Naive thymus-derived CD4-positive, alpha-beta T cell (primary cell): ENCODE results near the gene CFDP1. TPM values are rescaled to one million over a fixed set of nuclear protein-coding genes. Genes with fewer than 3 reads are reported as not detected.
A peak's percentile ranks its signal among the peaks of the same experiment; 100 is the strongest.

Experiments
- ATAC-seq: fragments of 150-1000 bp; cut with Tn5 transposase; 2 replicates; pipeline ENCODE4 v1.10.0; 2021; ENCODE audit warnings: mild to moderate bottlenecking, moderate library complexity
- CTCF ChIA-PET: fragments of 350-600 bp; sonication (Branson Sonifier 250); formaldehyde crosslinking; loops from one replicate; lab custom pipeline; 2021; ENCODE audit warnings: antibody characterized with exemption; lab: Charles Lee
- POLR2A ChIA-PET: fragments of 350-600 bp; sonication (Branson Sonifier 250); formaldehyde crosslinking; loops from one replicate; lab custom pipeline; 2021; ENCODE audit warnings: antibody characterized with exemption, inconsistent platforms; lab: Charles Lee
- DNase-seq, 9 donors: peaks; one replicate each; pipeline versions ENCODE4 v3.0.0 to v3.0.0-alpha.2; 2020 to 2022; ENCODE audit warnings: mixed read lengths in 1 of 9
- H3K27ac ChIP-seq: one replicate; pipeline ENCODE4 v1.7.0; 2013; ENCODE audit warnings: mild to moderate bottlenecking, low read depth, low read length, moderate library complexity
- H3K27me3 ChIP-seq, 2 donors: one replicate each; pipeline ENCODE4 v1.7.0; 2013; ENCODE audit warnings: low read length in 2 of 2, mild to moderate bottlenecking in 2 of 2, moderate library complexity in 2 of 2; ENCODE audit not compliant: control insufficient read depth in 2 of 2, insufficient read depth in 2 of 2
- H3K36me3 ChIP-seq, 3 experiments: 1 replicate in 2 of 3; 2 replicates in 1 of 3; pipeline ENCODE4 v1.7.0; 2013; ENCODE audit warnings: low read length in 3 of 3, mild to moderate bottlenecking in 3 of 3, moderate library complexity in 1 of 3; ENCODE audit not compliant: insufficient read depth in 3 of 3, control insufficient read depth in 2 of 3
- H3K4me1 ChIP-seq, 2 donors: one replicate each; pipeline ENCODE4 v1.7.0; 2013; ENCODE audit warnings: low read length in 2 of 2, mild to moderate bottlenecking in 2 of 2, moderate library complexity in 1 of 2; ENCODE audit not compliant: control insufficient read depth in 2 of 2, insufficient read depth in 2 of 2
- H3K4me3 ChIP-seq: 2 replicates; pipeline ENCODE4 v1.7.0; 2013; ENCODE audit warnings: mild to moderate bottlenecking, low read length
- H3K9me3 ChIP-seq, 3 experiments: 1 replicate in 2 of 3; 2 replicates in 1 of 3; pipeline ENCODE4 v1.7.0; 2013; ENCODE audit warnings: low read length in 3 of 3; ENCODE audit not compliant: control insufficient read depth in 2 of 3
- H3K27ac Mint-ChIP-seq, 9 donors: one replicate each; pipeline ENCODE4 v1.8.0; 2020 to 2022; ENCODE audit warnings: mixed read lengths in 9 of 9, mild to moderate bottlenecking in 8 of 9, moderate library complexity in 5 of 9, inconsistent platforms in 2 of 9
- H3K27me3 Mint-ChIP-seq, 5 donors: one replicate each; pipeline ENCODE4 v1.8.0; 2021 to 2022; ENCODE audit warnings: mixed read lengths in 5 of 5, mild to moderate bottlenecking in 1 of 5
- H3K36me3 Mint-ChIP-seq, 5 donors: one replicate each; pipeline ENCODE4 v1.8.0; 2020 to 2022; ENCODE audit warnings: mixed read lengths in 5 of 5, mild to moderate bottlenecking in 3 of 5, inconsistent platforms in 1 of 5
- H3K4me1 Mint-ChIP-seq, 7 donors: one replicate each; pipeline ENCODE4 v1.8.0; 2020 to 2022; ENCODE audit warnings: mixed read lengths in 7 of 7, mild to moderate bottlenecking in 3 of 7, inconsistent platforms in 1 of 7
- H3K4me3 Mint-ChIP-seq, 10 donors: one replicate each; pipeline ENCODE4 v1.8.0; 2020 to 2022; ENCODE audit warnings: mild to moderate bottlenecking in 10 of 10, mixed read lengths in 10 of 10, moderate library complexity in 6 of 10, inconsistent platforms in 2 of 10
- H3K9me3 Mint-ChIP-seq, 11 donors: one replicate each; pipeline ENCODE4 v1.8.0; 2020 to 2022; ENCODE audit warnings: mixed read lengths in 11 of 11, mild to moderate bottlenecking in 4 of 11, inconsistent platforms in 1 of 11, moderate library complexity in 1 of 11
- intact Hi-C, 2 donors: fragments of 100-400 bp; cut with micrococcal nuclease; formaldehyde crosslinking; loops; one replicate each; pipeline ENCODE4 v1.15.1; 2023
- polyA plus RNA-seq, 2 donors: library from polyadenylated mRNA; unstranded; fragments of 300-500 nt; fragmentation: Illumina TruSeq; gene quantifications; one replicate each; pipeline ENCODE4 v1.2.3, GENCODE V29; 2021
- total RNA-seq, 6 experiments: library from RNA in 5 of 6; stranded (reverse) in 5 of 6; gene quantifications; 1 replicate in 5 of 6; 2 replicates in 1 of 6; pipeline ENCODE4 v1.2.3 and lab custom pipeline; 2021 to 2026

The CFDP1 gene
- total and polyA plus RNA-seq, 7 experiments from 2014 or later: 34.9 to 42.1 (median 39.4) TPM

DNA sequence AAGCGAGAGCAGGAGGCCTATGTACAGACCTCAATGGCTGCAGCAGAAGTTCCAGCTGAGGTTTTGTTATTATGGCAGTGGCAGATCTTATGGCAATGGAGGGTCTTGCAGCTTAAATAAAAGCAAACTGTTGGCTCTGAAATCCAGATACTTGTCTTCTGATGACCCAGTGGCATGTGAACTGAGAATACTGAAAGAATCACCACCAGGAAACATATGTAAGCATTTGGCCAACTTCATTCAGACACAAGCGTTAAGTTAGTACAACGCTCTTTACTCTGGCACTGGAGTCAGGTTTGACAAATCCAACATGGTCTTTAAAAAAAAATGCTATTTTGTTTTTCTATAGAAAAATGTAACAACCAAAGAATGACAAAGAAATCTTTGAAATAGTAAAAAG lies 70.5 kb downstream of the CFDP1 start:
- ChIA-PET POLR2A (no interaction called here), CTCF (no interaction called here)
- H3K4me3 ChIP-seq: no peak overlapping the region
- intact Hi-C loops: no loop called here
- Mint-ChIP-seq H3K4me3 (no peak overlapping the region), H3K27me3 (no peaks in the 10 kb centered on the region), H3K36me3 (peaks cover 5 to 38% (median 15%) of the 10 kb centered on the region in 5 donors), H3K9me3 (no peaks in the 10 kb centered on the region), H3K4me1 (no peaks in the 10 kb centered on the region), H3K27ac (no peak overlapping the region)
- no peaks in the 10 kb centered on the region for H3K36me3 ChIP-seq
- H3K27ac ChIP-seq: no peak overlapping the region
- H3K4me1 ChIP-seq: no peaks in the 10 kb centered on the region
- DNase-seq (no peak), ATAC-seq (no peak)
- no peaks in the 10 kb centered on the region for H3K27me3 ChIP-seq
- no peaks in the 10 kb centered on the region for H3K9me3 ChIP-seq

DNA sequence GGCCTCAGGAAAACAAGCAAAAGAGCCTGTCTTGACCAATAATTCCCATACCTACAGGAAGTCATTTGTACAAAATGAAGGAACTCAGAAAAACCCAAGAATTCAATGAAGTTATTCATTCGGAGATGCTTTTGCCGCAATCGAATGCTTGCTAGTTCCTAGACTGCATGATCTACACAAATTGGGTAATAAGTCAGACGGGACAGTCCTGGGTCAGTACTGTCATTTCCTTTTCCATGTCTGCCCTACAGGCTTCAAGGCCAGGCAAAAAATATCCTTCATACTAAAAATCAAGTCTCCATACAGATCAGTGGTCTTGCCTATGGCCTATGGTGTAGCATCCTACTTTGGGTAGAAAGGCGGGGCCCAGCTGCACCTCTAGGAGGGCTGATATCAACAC lies 71.4 kb downstream of the CFDP1 start:
- no peaks in the 10 kb centered on the region for H3K9me3 Mint-ChIP-seq
- H3K36me3 ChIP-seq: no peaks in the 10 kb centered on the region
- no peaks in the 10 kb centered on the region for H3K4me1 ChIP-seq
- intact Hi-C loops: no loop called here
- H3K4me3 ChIP-seq: no peak overlapping the region
- no peak overlapping the region for H3K4me3 Mint-ChIP-seq
- H3K4me1 Mint-ChIP-seq: no peaks in the 10 kb centered on the region
- H3K9me3 ChIP-seq: no peaks in the 10 kb centered on the region
- H3K27ac Mint-ChIP-seq: no peak overlapping the region
- peaks cover 5 to 43% (median 20%) of the 10 kb centered on the region in 5 donors for H3K36me3 Mint-ChIP-seq
- ChIA-PET CTCF (no interaction called here), POLR2A (no interaction called here)
- H3K27ac ChIP-seq: no peak overlapping the region
- ATAC-seq (no peak), DNase-seq (no peak)
- no peaks in the 10 kb centered on the region for H3K27me3 Mint-ChIP-seq
- no peaks in the 10 kb centered on the region for H3K27me3 ChIP-seq

DNA sequence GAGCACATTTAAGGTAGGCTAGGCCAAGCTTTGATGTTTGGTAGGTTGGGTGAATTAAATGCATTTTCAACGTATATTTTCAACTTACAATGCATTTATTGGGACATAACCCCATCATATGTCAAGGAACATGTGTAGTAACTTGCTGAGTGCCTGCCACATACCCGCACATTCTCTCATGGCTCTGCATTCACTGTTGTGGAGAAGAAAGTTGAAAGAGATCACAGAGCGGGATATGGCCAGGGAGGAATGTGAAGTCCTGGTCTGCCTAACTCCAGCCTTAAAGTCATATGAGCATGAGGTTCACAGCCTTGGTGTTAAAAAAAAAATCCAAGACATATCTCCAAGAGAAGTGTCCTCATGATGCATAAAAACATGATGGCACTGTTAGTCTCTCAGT lies 79.1 kb downstream of the CFDP1 start:
- ChIA-PET CTCF (no interaction called here), POLR2A (no interaction called here)
- Mint-ChIP-seq H3K36me3 (peaks cover 0 to 27% (median 19%) of the 10 kb centered on the region in 5 donors), H3K9me3 (no peaks in the 10 kb centered on the region), H3K27me3 (no peaks in the 10 kb centered on the region), H3K4me1 (peaks cover 0 to 8% (median 0%) of the 10 kb centered on the region in 7 donors), H3K4me3 (no peak overlapping the region), H3K27ac (peak overlapping the region in 1 of 9 donors; percentile 25)
- no peak overlapping the region for H3K27ac ChIP-seq
- DNase-seq (no peak), ATAC-seq (no peak)
- intact Hi-C loops: no loop called here
- no peaks in the 10 kb centered on the region for H3K9me3 ChIP-seq
- no peaks in the 10 kb centered on the region for H3K4me1 ChIP-seq
- H3K36me3 ChIP-seq: no peaks in the 10 kb centered on the region
- H3K4me3 ChIP-seq: no peak overlapping the region
- no peaks in the 10 kb centered on the region for H3K27me3 ChIP-seq

DNA sequence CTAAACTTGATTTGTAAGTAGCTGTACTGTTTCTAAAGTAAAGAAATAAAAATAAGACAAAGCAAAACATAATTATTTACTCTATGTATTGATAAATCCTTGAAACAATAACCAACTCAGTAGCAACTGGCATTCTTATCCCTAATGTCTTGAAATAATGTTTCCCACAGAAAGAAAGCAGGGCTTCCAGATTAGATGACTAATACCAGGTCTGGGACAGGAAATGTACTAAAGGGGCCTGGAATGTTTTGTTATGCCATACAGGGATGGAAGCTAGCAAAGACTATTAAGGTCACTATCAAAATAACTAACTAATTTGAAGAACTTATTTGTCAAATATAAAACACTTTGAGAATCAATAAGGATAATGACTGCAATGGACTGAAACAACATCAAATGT lies 82.1 kb downstream of the CFDP1 start:
- H3K27me3 ChIP-seq: no peaks in the 10 kb centered on the region
- Mint-ChIP-seq H3K36me3 (peaks cover 0 to 35% (median 21%) of the 10 kb centered on the region in 5 donors), H3K27me3 (no peaks in the 10 kb centered on the region), H3K4me1 (peaks cover 0 to 7% (median 0%) of the 10 kb centered on the region in 7 donors), H3K27ac (no peak overlapping the region), H3K9me3 (no peaks in the 10 kb centered on the region), H3K4me3 (no peak overlapping the region)
- ATAC-seq: no peak
- no peak for DNase-seq
- ChIA-PET CTCF (no interaction called here), POLR2A (no interaction called here)
- H3K9me3 ChIP-seq: no peaks in the 10 kb centered on the region
- H3K4me3 ChIP-seq: no peak overlapping the region
- H3K36me3 ChIP-seq: no peaks in the 10 kb centered on the region
- no peaks in the 10 kb centered on the region for H3K4me1 ChIP-seq
- intact Hi-C loops: no loop called here
- no peak overlapping the region for H3K27ac ChIP-seq

DNA sequence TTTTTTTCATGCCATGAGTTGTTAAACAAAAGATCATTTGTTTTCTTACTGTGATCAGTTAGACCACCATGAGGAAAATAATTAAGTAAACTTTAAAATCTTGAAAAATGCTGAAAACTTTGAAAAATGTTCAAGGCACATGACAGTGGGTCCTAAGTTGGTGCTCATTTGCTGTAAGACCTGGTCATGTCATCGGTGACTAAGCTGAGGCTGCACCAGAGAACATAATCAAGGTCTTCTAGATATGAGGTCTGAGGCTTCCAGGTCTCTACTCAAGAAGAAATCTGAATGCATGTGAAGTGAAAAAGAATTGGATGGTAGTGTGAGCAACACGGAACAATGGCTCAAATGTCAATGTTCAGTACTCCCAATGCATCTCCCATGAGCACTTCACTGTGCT lies 87.6 kb downstream of the CFDP1 start:
- no peak for ATAC-seq
- Mint-ChIP-seq H3K9me3 (no peaks in the 10 kb centered on the region), H3K4me1 (peaks cover 0 to 4% (median 0%) of the 10 kb centered on the region in 7 donors), H3K4me3 (no peak overlapping the region), H3K27ac (peak overlapping the region in 1 of 9 donors; percentile 45), H3K36me3 (peaks cover 0 to 58% (median 31%) of the 10 kb centered on the region in 5 donors), H3K27me3 (peaks cover 0 to 8% (median 0%) of the 10 kb centered on the region in 5 donors)
- Histone ChIP-seq H3K27me3 (no peaks in the 10 kb centered on the region), H3K27ac (no peak overlapping the region), H3K4me3 (no peak overlapping the region), H3K9me3 (no peaks in the 10 kb centered on the region), H3K4me1 (no peaks in the 10 kb centered on the region), H3K36me3 (no peaks in the 10 kb centered on the region)
- POLR2A ChIA-PET: no interaction called here
- CTCF ChIA-PET: interaction anchor here (0.6 kb wide), 1 partner anchor 337 kb away, joined by 3 read pairs; no protein-coding TSS in a partner anchor
- intact Hi-C loops: no loop called here
- DNase-seq: no peak

DNA sequence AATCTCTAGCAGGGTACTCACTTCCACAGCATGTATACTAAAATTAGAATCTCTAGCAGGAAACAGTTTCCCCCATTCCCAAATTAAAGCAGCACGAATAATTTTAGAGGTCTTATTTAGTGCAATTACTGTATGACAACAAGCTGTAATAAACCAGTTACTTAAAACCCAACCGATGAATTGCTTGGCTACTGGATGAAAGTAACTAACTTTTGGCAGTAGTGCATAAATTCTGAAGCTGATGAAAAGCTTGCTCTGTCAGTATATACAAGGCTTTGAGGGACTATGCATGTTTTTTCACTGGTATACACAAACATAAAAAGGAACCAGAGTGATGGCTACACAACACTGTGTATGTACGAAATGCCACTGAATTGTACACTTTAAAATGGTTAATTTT lies 89.4 kb downstream of the CFDP1 start:
- H3K9me3 Mint-ChIP-seq: no peaks in the 10 kb centered on the region
- Histone ChIP-seq H3K27ac (no peak overlapping the region), H3K4me3 (no peak overlapping the region), H3K4me1 (no peaks in the 10 kb centered on the region), H3K36me3 (no peaks in the 10 kb centered on the region), H3K27me3 (no peaks in the 10 kb centered on the region), H3K9me3 (no peaks in the 10 kb centered on the region)
- H3K27me3 Mint-ChIP-seq: peaks cover 0 to 11% (median 0%) of the 10 kb centered on the region in 5 donors
- ChIA-PET POLR2A (no interaction called here), CTCF (interaction anchor here (1.4 kb wide), 1 partner anchor 15 kb away, joined by 3 read pairs; no protein-coding TSS in a partner anchor)
- DNase-seq (no peak), ATAC-seq (no peak)
- H3K36me3 Mint-ChIP-seq: peaks cover 3 to 68% (median 39%) of the 10 kb centered on the region in 5 donors
- H3K4me1 Mint-ChIP-seq: peaks cover 0 to 4% (median 0%) of the 10 kb centered on the region in 7 donors
- no peak overlapping the region for H3K27ac Mint-ChIP-seq
- intact Hi-C loops: no loop called here
- no peak overlapping the region for H3K4me3 Mint-ChIP-seq

DNA sequence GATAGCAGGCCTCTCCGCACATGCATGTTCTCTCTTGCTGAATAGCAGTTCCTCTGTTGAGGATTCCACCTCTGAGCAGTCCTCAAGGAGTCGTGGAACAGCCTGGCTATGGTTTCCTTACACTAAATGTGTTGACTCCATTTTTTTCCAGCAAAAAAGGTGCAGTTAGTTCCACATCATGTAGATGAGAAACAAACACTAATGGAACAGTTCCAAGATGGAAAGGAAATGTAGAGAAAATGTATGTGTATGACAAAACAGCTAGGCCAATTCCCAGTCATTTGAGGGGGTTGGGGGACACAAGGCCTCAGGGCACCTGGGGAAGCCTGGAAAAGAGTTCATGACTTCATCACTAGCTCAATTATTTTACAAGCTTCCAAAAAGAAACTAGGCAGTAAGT lies 90.0 kb downstream of the CFDP1 start:
- no peaks in the 10 kb centered on the region for H3K9me3 ChIP-seq
- H3K36me3 ChIP-seq: no peaks in the 10 kb centered on the region
- no peak for ATAC-seq
- CTCF ChIA-PET: interaction anchor here (1.4 kb wide), 1 partner anchor 15 kb away, joined by 3 read pairs; no protein-coding TSS in a partner anchor
- intact Hi-C loops: no loop called here
- POLR2A ChIA-PET: interaction anchor here (0.6 kb wide), 1 partner anchor 67 kb away, joined by 7 read pairs; no protein-coding TSS in a partner anchor
- H3K9me3 Mint-ChIP-seq: no peaks in the 10 kb centered on the region
- no peak overlapping the region for H3K27ac ChIP-seq
- no peaks in the 10 kb centered on the region for H3K27me3 ChIP-seq
- no peak overlapping the region for H3K4me3 Mint-ChIP-seq
- H3K27ac Mint-ChIP-seq: no peak overlapping the region
- no peak for DNase-seq
- H3K36me3 Mint-ChIP-seq: peaks cover 4 to 73% (median 44%) of the 10 kb centered on the region in 5 donors
- H3K27me3 Mint-ChIP-seq: peaks cover 0 to 15% (median 0%) of the 10 kb centered on the region in 5 donors
- H3K4me1 Mint-ChIP-seq: peaks cover 0 to 4% (median 0%) of the 10 kb centered on the region in 7 donors
- no peaks in the 10 kb centered on the region for H3K4me1 ChIP-seq
- no peak overlapping the region for H3K4me3 ChIP-seq
